Measurements from ENCODE around the gene MYO1A. TPM values are rescaled to one million over a fixed set of nuclear protein-coding genes. Genes with fewer than 3 reads are reported as not detected.

The MYO1A gene
- total RNA-seq, 2 experiments from 2014 or later: 0.19 to 0.47 TPM

GRCh38 chr12:57005980-57006808 lies 43.7 kb downstream of the MYO1A start, which contains the start of gene ZBTB39:
TSS of gene ZBTB39 (minus strand) at chr12:57006546. CDS start at chr12:57004917, 1,629 bp downstream.
- Histone ChIP-seq H3K4me2 (ENCODE audit: low read length) (peak within 1 kb of the TSS; percentile 85), H3K9me3 (ENCODE audit: low read length) (no peaks in the 10 kb centered on the region), H3K4me3 (ENCODE audit: low read depth, low read length, poor library complexity, severe bottlenecking) (peak within 1 kb of the TSS; percentile 92), H3K79me2 (ENCODE audit: insufficient read depth, low read depth, low read length) (peaks cover 16% of the 10 kb centered on the region; the same call in 1 of the 2 replicates), H3K4me1 (ENCODE audit: insufficient read depth, low read length, poor library complexity, severe bottlenecking) (peaks cover 15% of the 10 kb centered on the region), H4K20me1 (ENCODE audit: insufficient read depth, low read length) (0 out of 2 replicates have a peak, but pooled peaks cover 5% of the 10 kb centered on the region), H2AFZ (ENCODE audit: low read length) (peak within 1 kb of the TSS; percentile 88), H3K36me3 (ENCODE audit: insufficient read depth, low read length) (peaks cover 35% of the 10 kb centered on the region), H3K27ac (ENCODE audit: low read depth, low read length, poor library complexity, severe bottlenecking) (peak within 1 kb of the TSS; percentile 44), H3K9me2 (ENCODE audit: insufficient read depth, low read length) (no peaks in the 10 kb centered on the region)
- intact Hi-C loops (cut with micrococcal nuclease; ENCODE audit: unreplicated experiment): loop anchor here (5.0 kb wide), 1 partner anchor 176 kb away; no protein-coding TSS in a partner anchor
- TF ChIP-seq, protein P1, sequence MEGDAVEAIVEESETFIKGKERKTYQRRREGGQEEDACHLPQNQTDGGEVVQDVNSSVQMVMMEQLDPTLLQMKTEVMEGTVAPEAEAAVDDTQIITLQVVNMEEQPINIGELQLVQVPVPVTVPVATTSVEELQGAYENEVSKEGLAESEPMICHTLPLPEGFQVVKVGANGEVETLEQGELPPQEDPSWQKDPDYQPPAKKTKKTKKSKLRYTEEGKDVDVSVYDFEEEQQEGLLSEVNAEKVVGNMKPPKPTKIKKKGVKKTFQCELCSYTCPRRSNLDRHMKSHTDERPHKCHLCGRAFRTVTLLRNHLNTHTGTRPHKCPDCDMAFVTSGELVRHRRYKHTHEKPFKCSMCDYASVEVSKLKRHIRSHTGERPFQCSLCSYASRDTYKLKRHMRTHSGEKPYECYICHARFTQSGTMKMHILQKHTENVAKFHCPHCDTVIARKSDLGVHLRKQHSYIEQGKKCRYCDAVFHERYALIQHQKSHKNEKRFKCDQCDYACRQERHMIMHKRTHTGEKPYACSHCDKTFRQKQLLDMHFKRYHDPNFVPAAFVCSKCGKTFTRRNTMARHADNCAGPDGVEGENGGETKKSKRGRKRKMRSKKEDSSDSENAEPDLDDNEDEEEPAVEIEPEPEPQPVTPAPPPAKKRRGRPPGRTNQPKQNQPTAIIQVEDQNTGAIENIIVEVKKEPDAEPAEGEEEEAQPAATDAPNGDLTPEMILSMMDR (conservative IDR thresholded peaks at IDR 0.05; ENCODE audit: low read length): peak; percentile 76
- TF ChIP-seq EZH2phosphoT487 (IDR thresholded peaks at IDR 0.05; ENCODE audit: borderline replicate concordance, low read depth, low read length): no peak
- peak; percentile 84 for DNase-seq (ENCODE audit: low spot score)
- POLR2A ChIA-PET: interaction anchor here (0.5 to 1.4 kb wide), 3 partner anchors 12 to 130 kb away, joined by 3 to 4 read pairs (median 3); partner anchors contain the start of gene STAT6
- BruUV-seq (replicated peaks): no TSS peak
- CTCF ChIA-PET (ENCODE audit: unreplicated experiment): interaction anchor here (1.0 to 3.0 kb wide), 2 partner anchors 10 to 105 kb away, joined by 9 to 12 read pairs; partner anchors contain the start of genes STAT6 and TAC3

GRCh38 chr12:57004651-57005050 lies 45.3 kb downstream of the MYO1A start:
- Histone ChIP-seq H3K27ac (ENCODE audit: low read depth, low read length, poor library complexity, severe bottlenecking) (no peak overlapping the region), H3K9me3 (ENCODE audit: low read length) (no peaks in the 10 kb centered on the region), H3K36me3 (ENCODE audit: insufficient read depth, low read length) (peaks cover 47% of the 10 kb centered on the region), H3K9me2 (ENCODE audit: insufficient read depth, low read length) (no peaks in the 10 kb centered on the region), H3K79me2 (ENCODE audit: insufficient read depth, low read depth, low read length) (peaks cover 18% of the 10 kb centered on the region; the same call in 1 of the 2 replicates), H3K4me2 (ENCODE audit: low read length) (peak overlapping the region; percentile 85; the same call in 1 of the 2 replicates), H2AFZ (ENCODE audit: low read length) (no peak overlapping the region), H3K4me1 (ENCODE audit: insufficient read depth, low read length, poor library complexity, severe bottlenecking) (peaks cover 15% of the 10 kb centered on the region), H3K4me3 (ENCODE audit: low read depth, low read length, poor library complexity, severe bottlenecking) (no peak overlapping the region), H4K20me1 (ENCODE audit: insufficient read depth, low read length) (0 out of 2 replicates have a peak, but pooled peaks cover 11% of the 10 kb centered on the region)
- POLR2A ChIA-PET: interaction anchor here (0.7 to 1.4 kb wide), 5 partner anchors 8 to 143 kb away, joined by 3 to 4 read pairs (median 3); partner anchors contain the start of genes LRP1-AS and STAT6
- no peak for DNase-seq (ENCODE audit: low spot score)
- BruUV-seq (replicated peaks): no TSS peak
- CTCF ChIA-PET (ENCODE audit: unreplicated experiment): interaction anchor here (0.6 to 3.0 kb wide), 3 partner anchors 13 to 124 kb away, joined by 3 to 12 read pairs (median 3); partner anchors contain the start of genes LRP1 and STAT6
- TF ChIP-seq, protein P1 (conservative IDR thresholded peaks at IDR 0.05; ENCODE audit: low read length): no peak
- TF ChIP-seq EZH2phosphoT487 (IDR thresholded peaks at IDR 0.05; ENCODE audit: borderline replicate concordance, low read depth, low read length): no peak
- intact Hi-C loops (cut with micrococcal nuclease; ENCODE audit: unreplicated experiment): loop anchor here (5.0 kb wide), 1 partner anchor 178 kb away; no protein-coding TSS in a partner anchor

Data from OCI-LY7 (cell line).